Loucy (cell line): ENCODE data around the gene TAF11L4.
"Not testable (repeated sequence)": the region's sequence is repeated elsewhere in the genome, so short reads cannot be mapped to it uniquely, and the experiment has no call there.

Source experiments
- CTCF ChIP-seq: fragments of 200-600 bp; sonication (generic); conservative IDR thresholded peaks from 2 replicates; pipeline ENCODE4 v1.5.1; 2014; ENCODE audit warnings: mild to moderate bottlenecking, antibody characterized with exemption, low read length
- EZH2phosphoT487 ChIP-seq: fragments of 200-600 bp; IDR thresholded peaks from 2 replicates; pipeline ENCODE4 v1.6.1; 2018; ENCODE audit warnings: antibody characterized with exemption, mild to moderate bottlenecking, moderate library complexity, borderline replicate concordance

DNA sequence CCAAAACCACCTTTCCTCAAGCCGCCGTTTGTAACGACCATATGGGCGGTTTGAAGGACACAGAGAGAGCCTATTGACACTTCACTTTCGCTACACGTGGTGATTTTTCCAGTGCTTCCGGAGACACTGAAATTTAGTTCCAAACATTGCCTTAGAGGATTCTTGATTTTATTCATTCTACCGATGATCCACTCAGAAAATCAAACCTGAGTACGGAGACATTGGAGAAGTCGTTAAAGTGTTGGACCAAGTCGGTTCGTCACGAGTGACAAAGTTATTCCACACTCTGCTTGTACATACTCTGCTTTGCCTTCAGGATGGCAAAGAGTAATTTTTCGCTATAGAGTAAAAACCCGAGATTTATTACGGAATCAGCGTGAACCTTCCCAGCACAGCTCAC, 4.9 kb downstream of the TAF11L4 start:
- not testable (repeated sequence) for TF ChIP-seq EZH2phosphoT487, CTCF
